Measurements from ENCODE around the gene DDX27. TPM values are rescaled to one million over a fixed set of nuclear protein-coding genes. Genes with fewer than 3 reads are reported as not detected.

The DDX27 gene
- total and polyA plus RNA-seq, 2 experiments from 2014 or later = 29.1 to 33.9 TPM

DNA sequence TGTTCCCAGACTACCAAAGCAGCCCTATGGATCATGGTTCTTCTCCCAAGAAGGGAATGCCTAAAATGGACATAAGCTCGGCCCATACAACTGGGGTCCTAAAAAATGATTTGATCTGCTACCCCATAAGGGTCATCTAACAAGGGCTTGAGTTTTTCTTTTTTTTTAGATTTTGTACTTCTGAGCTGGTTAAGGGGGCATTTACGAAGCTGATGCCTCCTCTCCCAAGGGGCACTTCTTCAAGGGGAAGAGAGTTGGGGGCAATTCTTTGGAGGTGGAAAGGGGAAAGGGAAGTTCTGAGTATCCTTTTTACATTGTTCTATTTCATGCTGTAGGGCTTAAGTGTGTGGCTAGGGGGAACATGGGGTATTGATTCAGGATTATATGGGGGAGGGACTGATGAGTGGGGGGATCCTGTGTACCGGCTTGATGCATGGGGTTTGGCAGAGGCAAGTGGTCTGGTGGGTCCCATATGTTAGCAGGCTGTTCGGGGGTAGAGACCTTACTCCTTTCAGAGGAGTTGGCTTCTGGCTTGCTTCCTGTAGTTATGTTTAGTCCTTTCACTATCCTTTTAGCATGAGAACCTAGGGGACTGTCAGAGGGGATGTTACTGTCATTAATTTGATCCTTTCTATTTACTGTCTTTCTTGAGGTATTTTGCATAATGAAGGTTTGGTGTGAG lies 66.7 kb downstream of the DDX27 start:
- H3K4me2 ChIP-seq = peak overlapping the region; percentile 88
- H3K4me3 ChIP-seq = no peak overlapping the region
- H3K36me3 ChIP-seq (replicated peaks; ENCODE audit: insufficient read depth, low read depth) = no peaks in the 10 kb centered on the region
- TF ChIP-seq, protein P1, sequence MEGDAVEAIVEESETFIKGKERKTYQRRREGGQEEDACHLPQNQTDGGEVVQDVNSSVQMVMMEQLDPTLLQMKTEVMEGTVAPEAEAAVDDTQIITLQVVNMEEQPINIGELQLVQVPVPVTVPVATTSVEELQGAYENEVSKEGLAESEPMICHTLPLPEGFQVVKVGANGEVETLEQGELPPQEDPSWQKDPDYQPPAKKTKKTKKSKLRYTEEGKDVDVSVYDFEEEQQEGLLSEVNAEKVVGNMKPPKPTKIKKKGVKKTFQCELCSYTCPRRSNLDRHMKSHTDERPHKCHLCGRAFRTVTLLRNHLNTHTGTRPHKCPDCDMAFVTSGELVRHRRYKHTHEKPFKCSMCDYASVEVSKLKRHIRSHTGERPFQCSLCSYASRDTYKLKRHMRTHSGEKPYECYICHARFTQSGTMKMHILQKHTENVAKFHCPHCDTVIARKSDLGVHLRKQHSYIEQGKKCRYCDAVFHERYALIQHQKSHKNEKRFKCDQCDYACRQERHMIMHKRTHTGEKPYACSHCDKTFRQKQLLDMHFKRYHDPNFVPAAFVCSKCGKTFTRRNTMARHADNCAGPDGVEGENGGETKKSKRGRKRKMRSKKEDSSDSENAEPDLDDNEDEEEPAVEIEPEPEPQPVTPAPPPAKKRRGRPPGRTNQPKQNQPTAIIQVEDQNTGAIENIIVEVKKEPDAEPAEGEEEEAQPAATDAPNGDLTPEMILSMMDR (IDR thresholded peaks at IDR 0.05; ENCODE audit: poor library complexity) = no peak
- TF ChIP-seq EZH2phosphoT487 (IDR thresholded peaks at IDR 0.05; ENCODE audit: low read depth, severe bottlenecking, unreplicated experiment) = no peak
- TF ChIP-seq EZH2 (IDR thresholded peaks at IDR 0.05; ENCODE audit: borderline replicate concordance) = no peak
- H4K20me1 ChIP-seq (ENCODE audit: insufficient read depth, poor library complexity, severe bottlenecking) = peaks cover 86% of the 10 kb centered on the region
- H3K27ac ChIP-seq = peak overlapping the region; percentile 87
- peaks cover 71% of the 10 kb centered on the region for H3K4me1 ChIP-seq (ENCODE audit: insufficient read depth)
- WGBS (ENCODE audit: low lambda C conversion rate, missing lambda C conversion rate) = 79% methylated on average over 4 of the region's 4 CpGs
- H3K9me3 ChIP-seq (ENCODE audit: low read depth) = no peaks in the 10 kb centered on the region
- H3K9me2 ChIP-seq (replicated peaks; ENCODE audit: insufficient read depth) = no peaks in the 10 kb centered on the region
- no peak overlapping the region for H2AFZ ChIP-seq
- no peak for DNase-seq (ENCODE audit: low spot score)
- no peaks in the 10 kb centered on the region for H3K27me3 ChIP-seq
- H3K79me2 ChIP-seq = peaks cover 64% of the 10 kb centered on the region

DNA sequence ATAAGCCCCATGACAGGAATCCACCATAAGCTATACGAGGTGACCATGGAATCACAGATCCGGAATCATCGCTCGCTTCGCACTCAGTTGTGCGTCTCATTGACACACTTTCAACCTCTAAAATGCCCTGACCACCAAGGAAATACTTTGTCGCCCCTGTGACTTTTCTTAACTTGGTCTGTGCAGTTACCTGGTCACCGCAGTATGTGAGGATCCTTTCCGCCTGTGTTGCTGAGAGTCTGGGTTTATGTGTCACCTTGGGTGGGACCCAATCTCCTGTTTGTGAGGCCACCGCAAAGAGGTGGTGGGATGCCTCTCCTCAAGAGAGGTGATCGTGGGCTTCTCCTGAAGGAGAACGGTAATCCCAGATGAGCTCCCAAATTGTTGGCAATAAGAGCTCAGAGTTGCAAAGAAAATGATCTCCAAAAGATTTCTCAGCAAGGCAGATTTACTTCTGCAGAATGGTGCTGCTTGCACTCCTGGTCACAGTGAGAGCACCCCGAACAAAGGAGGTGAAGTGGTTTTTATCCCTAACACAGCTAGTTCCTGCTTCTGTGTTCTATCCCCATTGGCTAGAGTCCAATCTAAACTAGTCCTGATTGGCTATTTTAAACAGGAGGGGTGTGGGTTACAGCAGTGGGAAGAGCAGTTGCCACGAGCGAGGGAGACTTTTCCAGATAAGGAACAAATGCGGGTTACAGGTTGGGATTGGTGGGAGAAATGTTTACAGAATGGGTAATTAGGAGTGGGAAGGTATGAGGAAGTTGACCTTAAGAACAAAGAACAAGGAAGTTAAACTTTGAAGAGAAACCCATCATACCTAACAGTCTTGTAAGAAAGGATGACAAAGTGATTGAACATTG lies 67.7 kb downstream of the DDX27 start:
- Histone ChIP-seq H3K27ac (peak overlapping the region; percentile 88), H3K36me3 (replicated peaks; ENCODE audit: insufficient read depth, low read depth) (no peaks in the 10 kb centered on the region), H3K27me3 (no peaks in the 10 kb centered on the region), H3K4me2 (peak overlapping the region; percentile 88), H3K4me1 (ENCODE audit: insufficient read depth) (peaks cover 66% of the 10 kb centered on the region), H3K4me3 (no peak overlapping the region), H3K9me2 (replicated peaks; ENCODE audit: insufficient read depth) (no peaks in the 10 kb centered on the region), H3K79me2 (peaks cover 58% of the 10 kb centered on the region), H3K9me3 (ENCODE audit: low read depth) (no peaks in the 10 kb centered on the region), H2AFZ (no peak overlapping the region), H4K20me1 (ENCODE audit: insufficient read depth, poor library complexity, severe bottlenecking) (peaks cover 78% of the 10 kb centered on the region)
- TF ChIP-seq, protein P1 (IDR thresholded peaks at IDR 0.05; ENCODE audit: poor library complexity) = no peak
- no peak for TF ChIP-seq EZH2phosphoT487 (IDR thresholded peaks at IDR 0.05; ENCODE audit: low read depth, severe bottlenecking, unreplicated experiment)
- TF ChIP-seq EZH2 (IDR thresholded peaks at IDR 0.05; ENCODE audit: borderline replicate concordance) = no peak
- peak; percentile 80 for DNase-seq (ENCODE audit: low spot score)
- 74% methylated on average over 16 of the region's 16 CpGs for WGBS (ENCODE audit: low lambda C conversion rate, missing lambda C conversion rate)

DNA sequence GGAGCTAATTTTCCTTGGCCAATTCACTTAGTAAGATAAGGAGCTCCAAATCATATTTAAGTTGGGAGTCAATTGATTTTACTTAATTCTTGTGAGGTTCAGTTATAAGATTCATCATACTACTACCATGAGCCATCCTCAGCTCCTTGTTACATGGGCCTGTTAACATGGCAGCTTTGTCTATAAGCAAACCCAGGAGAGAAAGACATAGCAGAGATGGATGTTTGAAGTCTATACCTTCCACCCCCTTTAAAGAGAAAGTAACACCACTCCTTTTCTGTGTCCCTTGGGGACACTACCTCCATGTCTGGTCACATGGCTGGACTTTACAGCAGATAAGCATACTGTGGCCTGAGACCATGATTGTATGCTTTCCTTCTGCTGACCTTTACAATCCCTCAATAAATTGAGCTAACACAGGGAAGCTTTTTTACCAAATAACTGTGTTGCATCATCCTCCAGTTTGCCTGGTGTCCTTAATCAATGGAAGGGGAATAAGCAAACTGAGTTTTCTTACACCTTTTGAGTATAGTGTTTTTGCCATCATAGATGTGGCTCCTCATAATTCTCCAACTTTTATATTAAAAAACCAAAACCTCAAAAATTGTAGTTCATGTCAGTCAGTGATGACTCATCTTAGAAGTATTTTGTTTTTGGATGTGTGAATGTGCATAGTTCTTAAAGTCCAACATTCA lies 68.5 kb downstream of the DDX27 start:
- TF ChIP-seq, protein P1 (IDR thresholded peaks at IDR 0.05; ENCODE audit: poor library complexity) = no peak
- TF ChIP-seq EZH2 (IDR thresholded peaks at IDR 0.05; ENCODE audit: borderline replicate concordance) = no peak
- TF ChIP-seq EZH2phosphoT487 (IDR thresholded peaks at IDR 0.05; ENCODE audit: low read depth, severe bottlenecking, unreplicated experiment) = no peak
- no peak overlapping the region for H3K4me3 ChIP-seq
- no peaks in the 10 kb centered on the region for H3K27me3 ChIP-seq
- no peaks in the 10 kb centered on the region for H3K9me3 ChIP-seq (ENCODE audit: low read depth)
- no peaks in the 10 kb centered on the region for H3K9me2 ChIP-seq (replicated peaks; ENCODE audit: insufficient read depth)
- H3K4me1 ChIP-seq (ENCODE audit: insufficient read depth) = peaks cover 58% of the 10 kb centered on the region
- peak overlapping the region; percentile 88 for H3K4me2 ChIP-seq
- no peak overlapping the region for H2AFZ ChIP-seq
- peaks cover 50% of the 10 kb centered on the region for H3K79me2 ChIP-seq
- peaks cover 70% of the 10 kb centered on the region for H4K20me1 ChIP-seq (ENCODE audit: insufficient read depth, poor library complexity, severe bottlenecking)
- H3K36me3 ChIP-seq (replicated peaks; ENCODE audit: insufficient read depth, low read depth) = no peaks in the 10 kb centered on the region
- H3K27ac ChIP-seq = peak overlapping the region; percentile 88
- DNase-seq (ENCODE audit: low spot score) = no peak
